ENCODE data around the gene FAM151A. TPM values are rescaled to one million over a fixed set of nuclear protein-coding genes. Genes with fewer than 3 reads are reported as not detected.

FAM151A gene
- total and polyA plus RNA-seq, 12 donors = 0.39 to 2.9 (median 0.94) TPM; not detected in 1

- WGBS, 2 donors = 94% methylated on average over 6 of the region's 6 CpGs
- no peak for ATAC-seq
- peaks cover 0 to 11% (median 0%) of the 10 kb centered on the region in 9 donors for H3K36me3 ChIP-seq
Measured at GRCh38 chr1:54666333-54666732, 43.0 kb upstream of the FAM151A start.

GRCh38 chr1:54665852-54666251 lies 42.5 kb upstream of the FAM151A start:
- Histone ChIP-seq H3K27me3 (no peaks in the 10 kb centered on the region), H3K4me1 (no peaks in the 10 kb centered on the region), H3K27ac (no peak overlapping the region), H3K9me3 (peaks cover 0 to 8% (median 0%) of the 10 kb centered on the region in 11 donors), H3K36me3 (peaks cover 0 to 11% (median 0%) of the 10 kb centered on the region in 9 donors), H3K4me3 (no peak overlapping the region)
- intact Hi-C loops (cut with DNase I) = no loop called here
- TF ChIP-seq CTCF (IDR thresholded peaks at IDR 0.05) = no peak
- 92 to 94% methylated on average over 5 of the region's 5 CpGs for WGBS, 2 donors
- ATAC-seq (no peak), DNase-seq (no peak)

More at GRCh38 chr1:54666333-54666732, 43.0 kb upstream of the FAM151A start:
- no peaks in the 10 kb centered on the region for H3K27me3 ChIP-seq
- no peak overlapping the region for H3K4me3 ChIP-seq
- no peak for TF ChIP-seq CTCF (IDR thresholded peaks at IDR 0.05)
- DNase-seq = no peak
- no peak overlapping the region for H3K27ac ChIP-seq
- peaks cover 0 to 8% (median 0%) of the 10 kb centered on the region in 11 donors for H3K9me3 ChIP-seq
- intact Hi-C loops (cut with DNase I) = no loop called here
- no peaks in the 10 kb centered on the region for H3K4me1 ChIP-seq

- no peak for TF ChIP-seq CTCF (IDR thresholded peaks at IDR 0.05)
- intact Hi-C loops (cut with DNase I) = no loop called here
- H3K4me3 ChIP-seq = no peak overlapping the region
- peaks cover 0 to 8% (median 0%) of the 10 kb centered on the region in 11 donors for H3K9me3 ChIP-seq
- no peaks in the 10 kb centered on the region for H3K4me1 ChIP-seq
- ATAC-seq (peak in 4 of 8 donors; percentile 33 to 76 (median 48)), DNase-seq (no peak)
- no peaks in the 10 kb centered on the region for H3K27me3 ChIP-seq
- 54 to 71% methylated on average over 4 of the region's 4 CpGs for WGBS, 2 donors
- H3K36me3 ChIP-seq = peaks cover 0 to 25% (median 0%) of the 10 kb centered on the region in 9 donors
- H3K27ac ChIP-seq = no peak overlapping the region
Measured at GRCh38 chr1:54664364-54664763, 41.0 kb upstream of the FAM151A start.

- no peaks in the 10 kb centered on the region for H3K4me1 ChIP-seq
- H3K27me3 ChIP-seq = no peaks in the 10 kb centered on the region
- 81 to 84% methylated on average over 4 of the region's 4 CpGs for WGBS, 2 donors
- H3K36me3 ChIP-seq = peaks cover 0 to 28% (median 0%) of the 10 kb centered on the region in 9 donors
- H3K4me3 ChIP-seq = no peak overlapping the region
- intact Hi-C loops (cut with DNase I) = no loop called here
- TF ChIP-seq CTCF (IDR thresholded peaks at IDR 0.05) = no peak
- no peak overlapping the region for H3K27ac ChIP-seq
- DNase-seq (no peak), ATAC-seq (no peak)
- H3K9me3 ChIP-seq = peaks cover 0 to 10% (median under 1%) of the 10 kb centered on the region in 11 donors
Measured at GRCh38 chr1:54663725-54664124, 40.4 kb upstream of the FAM151A start.

Data from heart right ventricle (tissue), 16 donors.